GM18870 (cell line): Measurements from ENCODE around the gene P4HB.

Experiments
- ATAC-seq: cut with Tn5 transposase; IDR thresholded peaks from one replicate; pipeline ENCODE4 v1.9.1; 2021; ENCODE audit warnings: moderate library complexity; ENCODE audit not compliant: unreplicated experiment

P4HB gene

DNA sequence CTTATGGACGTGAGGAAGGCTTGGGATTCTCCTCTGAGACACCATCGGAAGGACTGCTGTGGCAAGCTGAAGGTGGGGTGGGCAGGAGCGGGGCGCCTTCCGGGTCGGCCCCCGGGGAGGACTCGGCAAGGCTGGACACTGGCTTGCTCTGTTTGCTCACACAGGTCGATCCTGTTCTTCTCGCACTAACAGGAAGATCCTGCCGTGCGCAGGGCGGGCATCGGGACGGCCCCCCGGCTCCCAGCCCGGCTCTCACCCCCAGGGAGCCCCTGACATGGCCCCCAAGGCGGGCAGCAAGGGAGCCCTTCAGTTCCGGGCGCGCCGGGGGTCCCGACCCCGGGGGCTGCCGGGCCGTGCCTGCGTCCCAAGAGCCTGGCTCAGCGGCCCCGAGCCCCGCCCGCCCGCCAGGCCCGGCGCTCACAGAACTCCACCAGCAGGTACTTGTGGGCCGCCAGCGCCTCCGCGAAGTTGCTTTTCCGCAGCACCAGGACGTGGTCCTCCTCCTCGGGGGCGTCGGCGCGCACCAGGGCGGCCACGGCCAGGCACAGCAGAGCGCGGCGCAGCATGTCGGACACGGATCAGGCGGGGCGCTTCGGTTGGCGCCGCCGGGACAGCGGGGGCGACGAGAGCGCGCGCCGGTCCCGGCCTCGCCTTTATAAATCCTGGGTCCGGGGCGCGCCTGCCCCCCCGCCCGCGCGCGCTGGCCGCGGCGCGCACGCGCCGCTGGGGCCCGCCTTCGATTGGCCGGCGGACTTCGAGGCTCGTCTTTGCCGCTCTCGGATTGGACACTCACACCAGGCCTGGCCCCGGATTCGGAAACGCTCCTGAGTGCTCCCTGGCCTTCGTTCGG is at the start of gene P4HB:
TSS of gene P4HB (minus strand) at position 630 of the 850 bp plus-strand sequence. CDS start at position 566, 64 bp downstream.
- no peak for ATAC-seq

DNA sequence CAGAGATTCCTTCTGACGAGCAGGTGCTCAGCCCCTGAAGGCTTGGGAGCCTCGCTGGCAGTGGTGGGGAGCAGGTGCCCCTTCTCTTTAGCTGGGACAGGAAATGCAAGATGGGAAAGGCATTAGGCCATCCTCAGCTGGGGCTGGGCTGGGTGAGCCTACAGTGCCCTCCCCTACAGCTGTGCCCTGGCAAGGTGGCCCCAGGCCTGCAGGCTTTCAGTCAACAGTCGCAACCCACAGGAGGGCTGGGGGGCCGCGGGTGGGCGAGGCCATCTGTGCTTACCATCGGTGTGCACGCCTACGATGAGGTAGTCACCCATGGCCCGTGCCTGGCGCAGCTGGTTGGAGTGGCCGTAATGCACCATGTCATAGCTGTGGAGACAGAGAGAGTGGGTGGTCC is 48.9 kb upstream of the P4HB start:
- no peak for ATAC-seq

DNA sequence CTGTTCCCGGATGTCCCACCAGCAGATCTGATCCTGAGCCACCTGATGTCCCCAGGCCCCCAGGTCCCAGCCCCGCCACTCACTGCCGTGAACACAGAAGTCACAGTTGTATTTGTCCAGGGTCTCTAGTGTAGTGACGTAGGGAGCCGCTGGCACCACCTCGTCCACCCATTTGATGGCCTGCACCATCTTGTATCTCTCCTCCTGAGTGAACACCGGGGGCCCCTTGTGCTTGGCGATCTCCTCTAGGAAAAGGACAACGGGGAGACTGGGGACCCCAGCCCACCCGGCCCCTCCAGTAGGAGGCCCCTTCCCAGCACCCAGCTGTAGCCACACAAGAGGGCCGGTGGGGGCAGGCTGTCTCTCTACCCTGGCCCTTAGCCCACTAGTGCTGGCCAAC is 48.5 kb upstream of the P4HB start:
- no peak for ATAC-seq

DNA sequence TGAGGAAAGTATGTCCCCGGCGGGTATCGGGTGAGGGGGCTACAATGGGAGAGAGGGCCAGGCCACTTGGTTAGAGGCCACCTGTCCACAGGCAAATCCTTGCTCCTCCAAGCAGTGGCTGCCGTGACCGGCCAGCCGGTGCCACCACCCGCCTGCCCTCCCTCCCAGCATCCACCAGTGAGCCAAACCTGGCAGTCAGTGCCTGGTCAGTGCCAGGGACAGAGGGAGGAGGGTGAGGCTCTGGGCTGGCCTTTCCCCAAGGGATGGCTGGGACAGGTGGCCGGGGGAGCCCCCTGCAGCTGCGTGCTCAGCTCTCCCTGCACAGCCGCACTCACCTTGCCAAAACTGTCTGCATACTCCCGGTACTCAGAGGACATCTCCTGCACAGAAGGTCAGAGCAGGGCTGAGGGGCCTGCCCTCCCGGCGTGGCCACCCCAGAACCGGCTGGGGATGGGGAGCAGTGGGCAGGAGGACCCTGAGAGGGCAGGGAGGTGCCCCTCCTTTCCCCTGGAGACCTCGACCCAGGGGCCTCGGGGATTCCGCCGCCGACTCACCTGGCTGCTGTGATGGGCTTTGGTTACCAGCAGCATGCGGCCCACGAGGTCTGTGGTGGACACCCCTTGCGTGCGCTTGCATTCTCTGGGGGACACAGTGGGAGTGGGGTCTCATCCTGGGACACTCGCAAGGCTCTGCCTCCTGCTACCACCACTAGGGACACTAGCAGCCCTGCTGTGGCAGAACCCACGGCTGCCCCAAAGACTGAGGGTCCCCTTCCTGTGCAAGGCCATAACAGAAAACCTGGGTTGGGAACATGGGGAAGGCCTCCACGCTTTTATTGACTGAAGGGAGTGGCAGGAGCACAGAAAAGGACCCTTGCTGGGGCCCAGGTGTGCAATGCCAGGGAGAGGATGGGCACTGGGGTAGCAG is 47.1 kb upstream of the P4HB start:
- no peak for ATAC-seq

DNA sequence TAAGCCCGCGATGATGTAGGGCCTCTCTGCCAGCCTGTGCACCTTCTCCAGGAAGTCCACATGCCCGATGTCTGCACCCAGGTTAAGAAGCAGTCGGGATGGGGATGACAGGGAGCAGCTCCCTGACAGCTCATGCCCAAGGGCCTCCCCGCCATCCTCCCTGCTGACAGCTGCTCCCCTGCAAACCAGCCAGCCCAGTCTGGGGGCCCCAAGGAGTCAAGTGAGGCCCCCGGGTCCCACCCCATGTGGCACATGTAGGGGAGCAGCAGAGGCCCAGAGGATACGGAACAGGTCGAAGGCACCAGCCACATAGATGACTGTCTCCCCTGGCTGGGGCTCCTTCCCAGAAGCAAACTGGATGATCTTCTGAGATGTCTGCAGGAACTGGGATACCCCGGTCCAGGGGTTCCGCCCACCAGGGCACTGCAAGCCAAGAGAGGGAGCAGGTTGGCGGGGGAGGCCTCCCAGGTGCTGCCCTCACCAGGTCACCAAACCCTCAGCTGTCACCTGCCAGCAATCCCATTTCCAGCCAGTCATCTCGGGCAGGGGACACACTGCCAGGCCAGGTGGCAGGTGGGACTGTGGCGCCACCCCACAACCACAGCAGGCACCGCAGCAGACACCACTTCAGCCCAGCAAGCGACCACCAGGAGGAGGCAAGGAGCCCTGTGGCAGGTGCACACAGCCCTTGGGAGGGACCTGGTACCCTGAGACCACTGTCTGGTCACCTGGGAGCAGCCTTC is 46.3 kb upstream of the P4HB start:
- ATAC-seq, result no peak

DNA sequence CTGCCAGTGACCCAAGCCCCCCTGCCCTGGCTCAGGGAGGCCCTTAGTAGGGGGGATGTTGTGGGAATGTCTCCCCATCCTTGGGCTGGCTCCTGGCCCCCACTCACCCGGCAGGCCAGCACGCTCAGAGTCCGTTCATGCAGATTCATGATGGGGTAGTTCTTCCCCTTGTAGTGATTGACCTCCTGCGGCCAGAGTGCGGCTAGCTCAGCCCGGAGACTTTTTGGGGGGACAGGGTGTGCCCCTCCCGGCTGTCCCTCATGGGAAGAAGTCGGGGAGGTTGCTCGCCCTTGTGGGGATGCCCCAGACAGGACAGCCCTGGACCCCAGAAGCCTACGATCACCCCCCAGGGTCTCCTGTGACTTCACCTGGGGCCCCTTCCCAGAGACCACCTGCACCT is 45.7 kb upstream of the P4HB start:
- ATAC-seq, result no peak

DNA sequence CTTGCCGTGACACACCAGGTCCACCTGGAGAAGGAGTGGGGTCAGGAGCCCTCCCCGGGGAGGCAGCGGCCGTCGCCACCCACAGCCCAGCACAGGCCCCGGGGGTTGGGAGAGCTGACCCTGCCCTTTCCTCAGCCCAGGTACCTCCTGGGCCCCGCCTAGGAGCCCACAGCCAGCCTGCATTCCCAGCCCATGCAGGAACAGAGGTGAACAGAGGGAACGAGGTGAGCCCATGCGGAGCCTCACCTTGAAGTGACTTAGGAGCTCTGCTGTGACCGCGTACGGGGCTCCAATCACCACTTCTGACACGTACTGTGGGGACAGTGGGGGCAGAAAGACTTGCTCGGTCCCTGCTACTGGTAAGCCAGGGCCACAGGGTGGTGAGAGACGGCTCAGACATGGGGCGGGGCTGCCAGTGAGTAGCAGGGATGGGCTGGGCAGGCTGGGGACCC is 45.1 kb upstream of the P4HB start:
- no peak for ATAC-seq

DNA sequence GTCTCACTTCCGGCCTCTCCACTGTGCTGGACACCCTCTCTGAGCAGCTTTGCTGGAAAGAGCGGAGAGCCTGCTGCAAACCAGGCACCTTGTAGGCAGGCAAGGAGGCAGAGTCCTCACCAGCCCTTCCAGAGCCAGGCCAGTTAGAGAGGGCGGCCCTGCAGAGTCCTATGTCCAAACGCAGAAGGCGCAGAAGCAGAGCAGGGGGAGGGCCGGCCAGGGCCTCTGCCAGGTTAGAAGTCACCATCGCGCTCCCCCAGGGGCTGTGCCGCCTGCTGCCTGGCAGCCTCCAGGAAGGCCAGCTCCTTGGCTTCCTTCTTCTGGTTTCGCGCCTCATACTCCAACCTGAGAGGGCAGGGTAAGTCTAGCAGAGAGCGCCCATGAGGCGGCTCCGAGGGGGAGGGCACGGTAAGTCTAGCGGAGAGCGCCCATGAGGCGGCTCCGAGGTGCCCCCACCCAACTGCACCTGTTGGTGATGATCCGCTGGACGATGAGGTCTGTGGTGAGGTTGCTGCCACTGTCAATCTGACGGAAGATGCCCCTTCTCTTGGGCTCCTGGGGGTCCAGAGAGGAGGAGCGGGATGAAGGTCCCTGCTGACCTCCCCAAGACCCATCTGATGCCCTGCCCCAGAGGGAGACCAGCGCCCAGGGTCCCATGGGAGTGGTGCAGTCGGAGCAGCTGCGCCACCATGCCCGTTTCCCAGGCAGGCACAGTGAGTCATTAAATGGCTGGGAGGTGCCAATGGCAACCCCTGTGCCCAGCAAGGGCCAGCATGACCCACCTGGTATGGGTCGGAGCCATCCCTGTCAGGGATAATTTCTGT is 44.5 kb upstream of the P4HB start:
- no peak for ATAC-seq

DNA sequence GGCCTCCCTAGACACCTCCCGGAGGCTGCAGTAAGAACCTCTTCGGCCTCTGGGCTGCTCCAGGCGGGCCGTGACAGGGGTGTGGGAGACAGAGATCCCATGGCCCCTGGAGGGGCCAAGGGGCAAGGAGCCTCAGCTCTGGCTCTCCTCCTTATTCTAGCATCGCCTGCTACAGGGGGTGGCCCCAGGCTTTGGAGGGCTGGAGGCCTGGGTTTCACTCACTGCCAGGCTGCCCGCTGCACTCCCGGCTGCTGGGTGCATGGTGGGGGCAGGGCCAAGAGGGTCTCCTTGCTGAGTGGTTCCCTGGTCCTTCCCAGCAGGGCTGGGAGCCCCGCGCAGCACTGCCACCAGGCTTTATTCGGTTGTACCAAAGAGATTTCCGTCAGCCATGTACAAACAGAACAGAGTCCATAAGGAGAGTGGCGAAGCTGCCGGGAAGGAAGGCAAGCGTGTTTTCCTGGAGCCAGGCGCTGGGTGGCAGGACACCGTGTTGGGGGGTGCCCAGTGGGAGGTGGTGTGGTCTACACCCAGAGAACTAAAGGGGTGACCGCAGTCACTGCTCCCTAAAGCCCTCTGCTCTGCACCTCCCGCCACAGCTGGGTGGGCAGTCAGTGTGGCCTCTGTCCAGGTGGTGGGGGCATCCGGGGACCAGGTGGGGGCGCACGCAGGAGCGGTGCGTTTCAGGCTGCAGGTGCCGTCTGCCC is 43.7 kb upstream of the P4HB start:
- ATAC-seq, result no peak

DNA sequence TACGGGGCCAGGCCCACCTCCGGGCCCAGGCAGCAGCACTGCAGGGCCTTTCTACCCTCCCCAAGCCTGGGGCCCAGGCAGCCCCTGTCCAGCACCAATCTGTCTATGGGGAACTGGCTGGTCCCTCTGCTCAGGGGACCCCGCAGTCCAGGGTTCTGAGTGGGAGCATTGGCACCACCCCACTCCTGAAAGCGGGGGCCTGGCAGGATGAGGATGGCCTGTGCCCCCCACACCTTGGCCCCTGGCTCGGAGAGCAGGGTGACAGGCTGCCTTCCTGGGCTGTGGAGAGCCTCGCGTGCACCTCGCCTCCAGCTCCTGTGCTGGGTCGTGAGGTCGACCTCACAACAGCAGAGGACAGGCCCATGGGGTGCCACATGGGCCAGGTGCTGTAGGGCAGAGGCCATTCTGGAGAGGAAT is 43.1 kb upstream of the P4HB start:
- ATAC-seq, result no peak

DNA sequence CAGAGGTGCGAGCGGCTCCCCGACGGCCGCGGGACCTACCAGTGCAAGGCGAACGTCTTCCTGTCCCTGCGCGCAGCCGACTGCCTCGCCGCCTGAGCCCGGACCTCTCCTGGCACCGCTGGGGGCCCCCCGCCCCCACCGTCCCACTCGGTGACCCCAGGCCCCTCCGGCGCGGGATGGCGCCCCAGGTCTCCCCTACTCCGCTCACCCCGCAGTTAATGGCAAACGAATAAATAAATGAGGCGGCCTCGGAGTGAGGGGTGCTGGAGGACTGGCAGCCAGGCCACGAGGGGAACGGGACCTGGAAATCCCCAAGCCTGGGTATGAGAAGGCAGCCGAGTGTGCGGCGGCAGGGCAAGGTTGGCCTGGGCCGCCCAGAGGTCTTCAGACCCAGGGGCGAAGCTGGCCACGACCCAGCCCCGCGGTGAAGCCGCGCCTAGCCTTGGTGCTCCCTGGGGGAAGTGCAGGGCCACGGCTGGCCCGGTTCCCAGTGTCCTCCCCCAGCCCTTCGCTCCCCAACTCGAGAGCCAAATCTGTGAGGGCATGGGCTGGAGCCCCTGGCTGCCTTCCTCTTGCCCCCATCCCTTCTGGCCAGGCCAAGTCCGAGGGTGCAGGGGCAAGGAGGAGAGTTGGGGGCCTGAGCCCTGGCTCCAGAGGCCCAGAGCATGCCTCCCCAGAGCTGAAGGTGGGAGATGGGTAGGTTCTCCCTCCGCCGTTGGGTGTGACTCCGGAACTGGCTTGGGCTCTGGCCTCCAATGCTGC is 42.5 kb upstream of the P4HB start:
- ATAC-seq, result no peak

DNA sequence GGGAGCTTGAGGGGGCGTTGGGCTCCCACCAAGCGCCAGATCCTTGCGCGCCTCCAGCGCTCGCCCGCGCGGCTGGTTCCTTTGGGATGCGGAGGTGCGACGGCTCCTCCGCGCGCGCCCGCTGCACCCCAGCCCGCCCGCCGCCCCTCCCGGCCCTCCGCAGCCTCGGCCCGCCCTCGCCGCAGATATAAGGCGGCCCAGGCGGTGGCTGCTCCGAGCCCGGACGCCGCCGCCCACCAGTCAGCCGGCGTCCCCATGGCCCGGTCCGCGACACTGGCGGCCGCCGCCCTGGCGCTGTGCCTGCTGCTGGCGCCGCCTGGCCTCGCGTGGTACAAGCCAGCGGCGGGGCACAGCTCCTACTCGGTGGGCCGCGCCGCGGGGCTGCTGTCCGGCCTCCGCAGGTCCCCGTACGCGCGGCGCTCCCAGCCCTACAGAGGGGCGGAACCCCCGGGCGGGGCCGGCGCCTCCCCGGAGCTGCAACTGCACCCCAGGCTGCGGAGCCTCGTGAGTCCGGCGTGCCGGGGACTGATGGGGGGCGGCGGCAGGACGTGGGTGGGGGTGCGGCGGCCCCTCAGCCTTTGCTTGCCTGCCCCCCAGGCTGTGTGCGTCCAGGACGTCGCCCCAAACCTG is 41.8 kb upstream of the P4HB start, which contains the start of gene NPB:
TSS of gene NPB (plus strand) at position 216 of the 630 bp plus-strand sequence. CDS start at position 256, 40 bp downstream.
- ATAC-seq, result no peak

DNA sequence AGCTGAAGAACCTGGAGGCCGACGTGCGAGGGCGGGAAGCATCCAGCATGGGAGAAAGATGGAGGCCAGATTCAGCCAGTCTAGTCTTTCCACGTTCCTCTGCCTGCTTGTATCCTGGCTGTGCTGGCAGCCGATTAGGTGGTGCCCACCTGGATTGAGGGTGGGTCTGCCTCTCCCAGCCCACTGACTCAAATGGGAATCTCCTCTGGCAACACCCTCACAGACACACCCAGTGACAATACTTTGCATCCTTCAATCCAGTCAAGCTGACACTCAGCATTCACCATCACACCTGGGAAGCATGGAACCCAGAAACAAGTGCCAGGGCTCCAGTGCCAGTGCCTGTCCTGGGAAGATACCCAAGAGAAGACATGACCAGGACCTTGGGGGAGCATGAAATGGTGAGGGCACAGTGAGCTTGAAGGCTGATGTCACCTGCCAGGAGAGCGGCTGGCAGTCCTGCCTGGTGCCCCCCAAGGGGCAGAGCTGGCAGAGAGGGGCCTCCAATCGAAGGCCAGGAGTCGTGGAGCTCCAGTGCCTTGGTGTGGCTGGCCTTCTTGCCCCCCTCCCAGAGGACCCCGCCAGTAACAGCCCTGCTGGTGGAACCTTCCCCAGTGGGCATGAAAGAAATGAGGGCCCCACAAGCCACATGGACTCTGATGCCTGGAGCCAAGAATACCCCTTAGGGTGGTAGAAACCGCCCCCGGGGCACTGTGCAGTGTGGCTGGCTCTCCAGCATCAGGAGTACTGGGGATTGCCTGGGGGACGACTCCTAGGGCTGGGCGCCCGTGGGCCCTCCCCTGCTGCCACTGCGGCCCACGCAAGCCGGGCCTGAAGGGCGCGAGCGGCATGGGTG is 41.1 kb upstream of the P4HB start:
- ATAC-seq, result no peak

DNA sequence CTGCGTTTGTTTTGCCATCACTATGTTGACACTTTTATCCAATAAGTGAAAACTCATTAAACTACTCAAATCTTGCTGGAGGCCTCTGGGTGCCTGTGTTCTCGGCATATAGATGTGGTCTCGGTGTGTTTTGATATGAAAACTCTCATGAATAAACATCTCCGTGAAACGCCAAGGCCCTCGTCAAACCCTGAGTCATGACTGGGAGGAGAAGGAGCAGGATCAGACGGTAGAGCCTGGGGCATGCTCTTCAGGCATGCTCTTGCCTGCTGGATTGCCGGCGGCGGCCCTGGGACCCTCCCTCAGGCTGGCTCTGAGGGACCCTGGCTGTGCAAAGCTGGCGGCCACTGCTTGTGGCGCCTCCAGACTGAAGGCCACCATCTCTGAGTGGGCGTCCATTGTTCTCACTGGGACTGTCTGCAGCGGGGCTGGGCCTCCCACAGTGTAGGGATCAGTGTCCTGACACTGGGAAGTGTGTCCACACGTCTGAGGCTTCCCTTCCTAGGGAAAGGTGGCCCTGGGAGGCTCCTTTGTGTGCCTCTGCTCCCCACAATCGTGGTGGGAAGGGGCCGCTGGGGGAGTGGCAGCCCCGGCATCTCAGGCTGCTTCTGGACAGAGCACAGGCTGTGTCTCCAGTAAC is 40.0 kb upstream of the P4HB start:
- ATAC-seq, result no peak

DNA sequence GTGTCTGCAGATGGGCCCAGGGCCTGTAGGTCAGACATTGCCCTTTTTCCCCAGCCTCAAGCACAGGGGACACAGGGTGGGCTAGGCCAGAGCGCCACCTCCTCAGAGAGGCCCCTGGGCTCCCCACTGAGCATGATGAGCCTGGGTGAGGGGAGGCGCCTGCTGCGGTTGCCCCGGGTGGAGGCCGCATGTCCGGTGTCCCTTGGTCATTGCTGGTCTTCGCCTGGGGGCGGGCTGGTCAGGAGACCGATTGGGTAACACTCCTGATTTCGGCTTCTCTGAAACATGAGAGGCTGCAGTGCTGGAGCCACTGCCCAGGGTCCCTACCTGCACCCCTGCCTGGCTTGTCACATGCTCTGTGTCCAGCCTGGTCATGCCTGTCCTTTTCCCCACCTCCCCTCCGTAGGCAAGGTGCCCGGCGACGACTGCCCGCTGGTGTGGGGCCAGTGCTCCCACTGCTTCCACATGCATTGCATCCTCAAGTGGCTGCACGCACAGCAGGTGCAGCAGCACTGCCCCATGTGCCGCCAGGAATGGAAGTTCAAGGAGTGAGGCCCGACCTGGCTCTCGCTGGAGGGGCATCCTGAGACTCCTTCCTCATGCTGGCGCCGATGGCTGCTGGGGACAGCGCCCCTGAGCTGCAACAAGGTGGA is 39.3 kb upstream of the P4HB start:
- no peak for ATAC-seq

DNA sequence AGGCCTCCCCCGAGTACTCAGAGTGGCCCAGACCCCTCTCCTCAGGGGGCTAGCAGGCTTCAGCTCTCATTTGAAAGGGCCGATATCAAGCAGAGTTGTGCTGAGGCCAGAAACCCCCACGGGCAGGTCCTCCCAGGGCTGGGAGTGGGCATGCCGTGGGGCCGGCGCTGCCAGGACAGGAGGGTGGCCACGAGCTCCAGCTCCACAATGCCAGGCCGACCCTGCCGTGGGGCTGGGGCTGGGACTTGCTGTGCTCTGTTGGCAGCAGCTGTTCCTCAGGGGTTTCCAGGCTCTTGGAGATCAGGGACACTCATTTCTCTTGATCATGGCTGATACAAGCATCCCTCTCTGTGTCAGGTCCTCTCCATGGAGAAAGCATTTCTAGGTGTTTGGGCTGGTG is 38.5 kb upstream of the P4HB start:
- ATAC-seq, result no peak
